SK-N-SH (cell line): ENCODE data around the gene HMGCS1. TPM values are rescaled to one million over a fixed set of nuclear protein-coding genes. Genes with fewer than 3 reads are reported as not detected.

Experiments
- CTCF ChIA-PET: fragments of 300-600, 350-600 bp; formaldehyde crosslinking; extraction: SDS; loops from one replicate; lab custom pipeline; 2021; lab: Yijun Ruan, JAX
- POLR2A ChIA-PET: fragments of 350-600 bp; sonication (Branson Sonifier 250); formaldehyde crosslinking; extraction: SDS; loops from one replicate; lab custom pipeline; 2020; ENCODE audit warnings: antibody characterized with exemption, inconsistent platforms; lab: Yijun Ruan, JAX
- DNase-seq: peaks from one replicate; pipeline ENCODE4 v3.0.0; 2012
- H2AFZ ChIP-seq: fragments of 200-600 bp; sonication (generic); 2 replicates; pipeline ENCODE4 v1.8.1; 2016; ENCODE audit warnings: antibody characterized with exemption, mild to moderate bottlenecking, low read depth
- H3F3A ChIP-seq: fragments of 200-600 bp; sonication (generic); replicated peaks from 2 replicates; pipeline ENCODE3; 2016; ENCODE audit warnings: antibody characterized with exemption, mild to moderate bottlenecking; ENCODE audit not compliant: insufficient read depth
- H3K27ac ChIP-seq, 2 experiments: fragments of 200-500 bp in 1 of 2; fragments of 200-600 bp in 1 of 2; sonication (Bioruptor generic) in 1 of 2; sonication (generic), shearing (Covaris generic) in 1 of 2; 2 replicates each; pipeline versions ENCODE4 v1.5.1 to v1.6.1; 2014 to 2016; ENCODE audit warnings: low read depth in 2 of 2, inconsistent platforms in 1 of 2, low read length in 1 of 2, mild to moderate bottlenecking in 1 of 2, mixed read lengths in 1 of 2
- H3K27me3 ChIP-seq: fragments of 200-600 bp; sonication (generic), shearing (Covaris generic); 2 replicates; pipeline ENCODE4 v1.6.1; 2016; ENCODE audit warnings: mixed run types; ENCODE audit not compliant: insufficient read depth
- H3K36me3 ChIP-seq, 2 experiments: fragments of 200-500 bp in 1 of 2; fragments of 200-600 bp in 1 of 2; sonication (Bioruptor generic) in 1 of 2; sonication (generic) in 1 of 2; replicated peaks in 1 of 2; 2 replicates each; pipeline versions ENCODE3 to v1.5.1; 2014 to 2016; ENCODE audit warnings: low read length in 1 of 2, mild to moderate bottlenecking in 1 of 2; ENCODE audit not compliant: insufficient read depth in 2 of 2, control insufficient read depth in 1 of 2
- H3K4me1 ChIP-seq, 2 experiments: fragments of 200-500 bp in 1 of 2; fragments of 200-600 bp in 1 of 2; sonication (Bioruptor generic) in 1 of 2; sonication (generic), shearing (Covaris generic) in 1 of 2; 2 replicates each; pipeline versions ENCODE4 v1.5.1 to v1.6.1; 2014 to 2016; ENCODE audit warnings: low read depth in 1 of 2, low read length in 1 of 2, mixed run types in 1 of 2; ENCODE audit not compliant: insufficient read depth in 2 of 2, control insufficient read depth in 1 of 2
- H3K4me2 ChIP-seq: fragments of 200-600 bp; sonication (generic), shearing (Covaris generic); 2 replicates; pipeline ENCODE4 v1.6.1; 2017; ENCODE audit warnings: mixed run types
- H3K4me3 ChIP-seq, 2 experiments: fragments of 200-500 bp in 1 of 2; fragments of 200-600 bp in 1 of 2; sonication (Bioruptor generic) in 1 of 2; sonication (generic), shearing (Covaris generic) in 1 of 2; 2 replicates each; pipeline versions ENCODE4 v1.5.1 to v1.8.1; 2014 to 2016; ENCODE audit warnings: low read depth in 2 of 2, inconsistent platforms in 1 of 2, low read length in 1 of 2, mild to moderate bottlenecking in 1 of 2, mixed read lengths in 1 of 2, moderate library complexity in 1 of 2
- H3K79me2 ChIP-seq: fragments of 200-600 bp; sonication (generic); 2 replicates; pipeline ENCODE4 v1.8.1; 2017; ENCODE audit warnings: mild to moderate bottlenecking; ENCODE audit not compliant: insufficient read depth
- H3K9ac ChIP-seq: fragments of 200-600 bp; sonication (generic); 2 replicates; pipeline ENCODE4 v1.6.1; 2017; ENCODE audit warnings: mixed run types
- H3K9me2 ChIP-seq: fragments of 200-600 bp; sonication (generic); 2 replicates; pipeline ENCODE4 v1.6.1; 2017; ENCODE audit warnings: mixed run types
- H3K9me3 ChIP-seq: fragments of 200-600 bp; sonication (generic); 2 replicates; pipeline ENCODE4 v1.6.1; 2017; ENCODE audit warnings: mixed run types, mild to moderate bottlenecking, moderate library complexity
- H4K20me1 ChIP-seq: fragments of 200-600 bp; sonication (generic); 2 replicates; pipeline ENCODE4 v1.6.1; 2017; ENCODE audit warnings: mild to moderate bottlenecking, mixed run types; ENCODE audit not compliant: insufficient read depth
- CHD2 ChIP-seq: fragments of 150-350 bp; IDR thresholded peaks from 2 replicates; pipeline ENCODE4 v1.6.1; 2018; ENCODE audit warnings: low read length; ENCODE audit not compliant: partially characterized antibody
- EP300 ChIP-seq, 2 experiments: IDR thresholded peaks; 2 replicates each; pipeline versions ENCODE4 v1.4.0 to v1.6.1; 2012; ENCODE audit warnings: borderline replicate concordance in 1 of 2, low read depth in 1 of 2, low read length in 1 of 2
- FOXM1 ChIP-seq: IDR thresholded peaks from 2 replicates; pipeline ENCODE4 v1.4.0; 2012; ENCODE audit warnings: low read depth, mild to moderate bottlenecking
- JUND ChIP-seq: IDR thresholded peaks from 2 replicates; pipeline ENCODE4 v1.4.0; 2012
- MEF2A ChIP-seq: IDR thresholded peaks from 2 replicates; pipeline ENCODE4 v1.4.0; 2012; ENCODE audit warnings: low read depth, borderline replicate concordance
- MXI1 ChIP-seq: IDR thresholded peaks from 2 replicates; pipeline ENCODE4 v1.6.1; 2012; ENCODE audit warnings: mild to moderate bottlenecking, low read depth, low read length, improper control_type of control experiment
- PBX3 ChIP-seq: IDR thresholded peaks from 2 replicates; pipeline ENCODE4; 2012
- RAD21 ChIP-seq: IDR thresholded peaks from 2 replicates; pipeline ENCODE4 v1.6.1; 2012; ENCODE audit warnings: mild to moderate bottlenecking, low read length
- RCOR1 ChIP-seq: fragments of 150-350 bp; IDR thresholded peaks from 2 replicates; pipeline ENCODE4 v1.6.1; 2017; ENCODE audit warnings: antibody characterized with exemption, low read length
- RXRA ChIP-seq: IDR thresholded peaks from 2 replicates; pipeline ENCODE4 v1.4.0; 2012; ENCODE audit warnings: low read depth, mild to moderate bottlenecking, borderline replicate concordance
- SMC3 ChIP-seq: IDR thresholded peaks from 2 replicates; pipeline ENCODE4 v1.6.1; 2012; ENCODE audit warnings: low read depth, low read length, improper control_type of control experiment
- TAF1 ChIP-seq: IDR thresholded peaks from 2 replicates; pipeline ENCODE4 v1.6.1; 2012; ENCODE audit warnings: low read depth, mild to moderate bottlenecking, low read length, moderate library complexity, borderline replicate concordance
- USF1 ChIP-seq: IDR thresholded peaks from 2 replicates; pipeline ENCODE4 v1.4.0; 2012; ENCODE audit warnings: low read depth, borderline replicate concordance
- YY1 ChIP-seq: IDR thresholded peaks from 2 replicates; pipeline ENCODE4 v1.4.0; 2012; ENCODE audit warnings: low read depth, mild to moderate bottlenecking
- WGBS: methylation state at CpG from one replicate; pipeline ENCODE4 v1.1.6; 2017; ENCODE audit warnings: low lambda C conversion rate; 5-methylcytosine and 5-hydroxymethylcytosine counted together
- polyA plus RNA-seq, 3 experiments: library from polyadenylated mRNA; depleted of rRNA; stranded (reverse); fragments of >200 nt; gene quantifications; 2 replicates each; pipeline ENCODE4 v1.2.3, GENCODE V29; 2012
- TF ChIP-seq, protein P1 (sequence below): fragments of 150-350 bp; IDR thresholded peaks from 2 replicates; pipeline ENCODE4 v1.6.1; 2017; ENCODE audit warnings: antibody characterized with exemption, low read length, low read depth, borderline replicate concordance
- TF ChIP-seq, protein P2 (sequence below): IDR thresholded peaks from 2 replicates; pipeline ENCODE4 v1.6.1; 2012; ENCODE audit warnings: mild to moderate bottlenecking, low read depth, low read length, moderate library complexity
- TF ChIP-seq, protein P3 (sequence below): fragments of 200-600 bp; sonication (generic); IDR thresholded peaks from 2 replicates; pipeline ENCODE4 v1.6.1; 2017; ENCODE audit warnings: antibody characterized with exemption, mild to moderate bottlenecking, moderate library complexity

HMGCS1 gene
- polyA plus RNA-seq, 1 of the 3 experiments (the other 2 are of a cell fraction): 8.2 TPM

DNA sequence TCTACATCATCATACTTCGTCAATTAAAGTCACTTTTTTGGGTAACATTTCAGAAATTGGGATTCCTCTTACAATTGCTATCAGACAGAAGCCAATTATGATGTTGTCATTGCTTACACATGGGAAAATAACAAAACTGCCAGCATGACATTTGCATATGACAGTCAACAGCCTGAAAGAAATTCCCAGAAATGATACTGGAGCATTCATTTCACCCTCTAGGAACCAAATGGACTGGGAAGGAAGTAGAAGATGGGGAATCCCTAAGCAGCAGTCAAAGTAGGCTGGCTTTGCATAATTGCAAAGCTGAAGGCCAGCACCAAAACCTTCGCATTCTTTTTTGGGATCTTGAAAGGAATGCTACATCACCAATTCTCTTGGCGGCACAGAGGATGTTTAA, 10.7 kb downstream of the HMGCS1 start:
- Histone ChIP-seq H3K9me3 (no peaks in the 10 kb centered on the region), H2AFZ (no peak overlapping the region), H3F3A (peaks cover 5% of the 10 kb centered on the region), H3K4me1 (peaks cover 0 to 17% of the 10 kb centered on the region in 2 experiments; a peak in 2 of 4 replicates), H3K36me3 (peaks cover 5 to 10% of the 10 kb centered on the region in 2 experiments), H3K27ac (no peak overlapping the region), H3K9me2 (no peaks in the 10 kb centered on the region), H3K4me2 (no peak overlapping the region), H3K9ac (no peak overlapping the region), H4K20me1 (peaks cover 7% of the 10 kb centered on the region; the same call in 1 of the 2 replicates), H3K79me2 (peaks cover 43% of the 10 kb centered on the region; the same call in 1 of the 2 replicates), H3K27me3 (no peaks in the 10 kb centered on the region), H3K4me3 (no peak overlapping the region)
- ChIA-PET CTCF (interaction anchor here (0.9 kb wide), 1 partner anchor 9 kb away, joined by 3 read pairs; no protein-coding TSS in a partner anchor), POLR2A (no interaction called here)
- no peak for DNase-seq
- no peak for TF ChIP-seq FOXM1
- TF ChIP-seq USF1: no peak
- no peak for TF ChIP-seq SMC3
- WGBS: 91% methylated on average over 3 of the region's 3 CpGs

GRCh38 chr5:43301653-43302091, 11.5 kb downstream of the HMGCS1 start:
- Histone ChIP-seq H2AFZ (no peak overlapping the region), H3K9me2 (no peaks in the 10 kb centered on the region), H3K27ac (no peak overlapping the region), H3K9ac (no peak overlapping the region), H3K27me3 (no peaks in the 10 kb centered on the region), H3K9me3 (no peaks in the 10 kb centered on the region), H3K79me2 (peaks cover 43% of the 10 kb centered on the region; the same call in 1 of the 2 replicates), H3K4me2 (no peak overlapping the region), H3K4me3 (no peak overlapping the region), H3K4me1 (peaks cover 0 to 12% of the 10 kb centered on the region in 2 experiments; a peak in 2 of 4 replicates), H3K36me3 (peaks cover 13 to 17% of the 10 kb centered on the region in 2 experiments), H3F3A (peaks cover 5% of the 10 kb centered on the region), H4K20me1 (peaks cover 7% of the 10 kb centered on the region; the same call in 1 of the 2 replicates)
- ChIA-PET POLR2A (no interaction called here), CTCF (interaction anchor here (0.6 to 1.9 kb wide), 2 partner anchors 11 to 113 kb away, joined by 3 to 5 read pairs; no protein-coding TSS in a partner anchor)
- WGBS: 92% methylated on average over 3 of the region's 3 CpGs
- DNase-seq: no peak
- TF ChIP-seq, protein P1, sequence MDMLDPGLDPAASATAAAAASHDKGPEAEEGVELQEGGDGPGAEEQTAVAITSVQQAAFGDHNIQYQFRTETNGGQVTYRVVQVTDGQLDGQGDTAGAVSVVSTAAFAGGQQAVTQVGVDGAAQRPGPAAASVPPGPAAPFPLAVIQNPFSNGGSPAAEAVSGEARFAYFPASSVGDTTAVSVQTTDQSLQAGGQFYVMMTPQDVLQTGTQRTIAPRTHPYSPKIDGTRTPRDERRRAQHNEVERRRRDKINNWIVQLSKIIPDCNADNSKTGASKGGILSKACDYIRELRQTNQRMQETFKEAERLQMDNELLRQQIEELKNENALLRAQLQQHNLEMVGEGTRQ: no peak
- TF ChIP-seq JUND (no peak), USF1 (no peak), RXRA (no peak), PBX3 (no peak), YY1 (no peak), MXI1 (no peak), MEF2A (no peak), TAF1 (no peak), RAD21 (no peak), RCOR1 (no peak), EP300 (IDR thresholded peaks at IDR 0.05; ENCODE audit: borderline replicate concordance in 1 of 2, low read depth in 1 of 2, low read length in 1 of 2) (no peak), CHD2 (no peak)
- TF ChIP-seq, protein P2, sequence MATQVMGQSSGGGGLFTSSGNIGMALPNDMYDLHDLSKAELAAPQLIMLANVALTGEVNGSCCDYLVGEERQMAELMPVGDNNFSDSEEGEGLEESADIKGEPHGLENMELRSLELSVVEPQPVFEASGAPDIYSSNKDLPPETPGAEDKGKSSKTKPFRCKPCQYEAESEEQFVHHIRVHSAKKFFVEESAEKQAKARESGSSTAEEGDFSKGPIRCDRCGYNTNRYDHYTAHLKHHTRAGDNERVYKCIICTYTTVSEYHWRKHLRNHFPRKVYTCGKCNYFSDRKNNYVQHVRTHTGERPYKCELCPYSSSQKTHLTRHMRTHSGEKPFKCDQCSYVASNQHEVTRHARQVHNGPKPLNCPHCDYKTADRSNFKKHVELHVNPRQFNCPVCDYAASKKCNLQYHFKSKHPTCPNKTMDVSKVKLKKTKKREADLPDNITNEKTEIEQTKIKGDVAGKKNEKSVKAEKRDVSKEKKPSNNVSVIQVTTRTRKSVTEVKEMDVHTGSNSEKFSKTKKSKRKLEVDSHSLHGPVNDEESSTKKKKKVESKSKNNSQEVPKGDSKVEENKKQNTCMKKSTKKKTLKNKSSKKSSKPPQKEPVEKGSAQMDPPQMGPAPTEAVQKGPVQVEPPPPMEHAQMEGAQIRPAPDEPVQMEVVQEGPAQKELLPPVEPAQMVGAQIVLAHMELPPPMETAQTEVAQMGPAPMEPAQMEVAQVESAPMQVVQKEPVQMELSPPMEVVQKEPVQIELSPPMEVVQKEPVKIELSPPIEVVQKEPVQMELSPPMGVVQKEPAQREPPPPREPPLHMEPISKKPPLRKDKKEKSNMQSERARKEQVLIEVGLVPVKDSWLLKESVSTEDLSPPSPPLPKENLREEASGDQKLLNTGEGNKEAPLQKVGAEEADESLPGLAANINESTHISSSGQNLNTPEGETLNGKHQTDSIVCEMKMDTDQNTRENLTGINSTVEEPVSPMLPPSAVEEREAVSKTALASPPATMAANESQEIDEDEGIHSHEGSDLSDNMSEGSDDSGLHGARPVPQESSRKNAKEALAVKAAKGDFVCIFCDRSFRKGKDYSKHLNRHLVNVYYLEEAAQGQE: no peak
- TF ChIP-seq, protein P3, sequence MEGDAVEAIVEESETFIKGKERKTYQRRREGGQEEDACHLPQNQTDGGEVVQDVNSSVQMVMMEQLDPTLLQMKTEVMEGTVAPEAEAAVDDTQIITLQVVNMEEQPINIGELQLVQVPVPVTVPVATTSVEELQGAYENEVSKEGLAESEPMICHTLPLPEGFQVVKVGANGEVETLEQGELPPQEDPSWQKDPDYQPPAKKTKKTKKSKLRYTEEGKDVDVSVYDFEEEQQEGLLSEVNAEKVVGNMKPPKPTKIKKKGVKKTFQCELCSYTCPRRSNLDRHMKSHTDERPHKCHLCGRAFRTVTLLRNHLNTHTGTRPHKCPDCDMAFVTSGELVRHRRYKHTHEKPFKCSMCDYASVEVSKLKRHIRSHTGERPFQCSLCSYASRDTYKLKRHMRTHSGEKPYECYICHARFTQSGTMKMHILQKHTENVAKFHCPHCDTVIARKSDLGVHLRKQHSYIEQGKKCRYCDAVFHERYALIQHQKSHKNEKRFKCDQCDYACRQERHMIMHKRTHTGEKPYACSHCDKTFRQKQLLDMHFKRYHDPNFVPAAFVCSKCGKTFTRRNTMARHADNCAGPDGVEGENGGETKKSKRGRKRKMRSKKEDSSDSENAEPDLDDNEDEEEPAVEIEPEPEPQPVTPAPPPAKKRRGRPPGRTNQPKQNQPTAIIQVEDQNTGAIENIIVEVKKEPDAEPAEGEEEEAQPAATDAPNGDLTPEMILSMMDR: no peak
